Central memory CD8-positive, alpha-beta T cell (primary cell): ENCODE measurements around the gene LYSET.
"Not testable (repeated sequence)": the region's sequence is repeated elsewhere in the genome, so short reads cannot be mapped to it uniquely, and the experiment has no call there.

Experiments used
- ATAC-seq: fragments of 150-1000 bp; cut with Tn5 transposase; replicated peaks from 2 replicates; pipeline ENCODE4 v1.10.0; 2022; ENCODE audit warnings: mild to moderate bottlenecking, moderate FRiP score, moderate number of reproducible peaks; ENCODE audit not compliant: poor library complexity, severe bottlenecking; ENCODE audit errors: extremely low read depth
- DNase-seq, 2 donors: peaks; one replicate each; pipeline ENCODE4 v3.0.0; 2021; ENCODE audit warnings: low spot score in 2 of 2
- H3K27ac Mint-ChIP-seq: one replicate; pipeline ENCODE4 v1.8.0; 2022; ENCODE audit warnings: low read depth, mild to moderate bottlenecking, moderate library complexity, mixed read lengths
- H3K27me3 Mint-ChIP-seq: one replicate; pipeline ENCODE4 v1.8.0; 2022; ENCODE audit warnings: mixed read lengths
- H3K36me3 Mint-ChIP-seq: one replicate; pipeline ENCODE4 v1.8.0; 2022; ENCODE audit warnings: mild to moderate bottlenecking, moderate library complexity, mixed read lengths; ENCODE audit not compliant: insufficient read depth
- H3K4me1 Mint-ChIP-seq: one replicate; pipeline ENCODE4 v1.8.0; 2022; ENCODE audit warnings: mixed read lengths
- H3K4me3 Mint-ChIP-seq: one replicate; pipeline ENCODE4 v1.8.0; 2022; ENCODE audit warnings: mild to moderate bottlenecking, moderate library complexity, mixed read lengths
- H3K9me3 Mint-ChIP-seq: one replicate; pipeline ENCODE4 v1.8.0; 2022; ENCODE audit warnings: mixed read lengths

LYSET gene

GRCh38 chr14:93212432-93212831 lies 27.3 kb downstream of the LYSET start:
- Mint-ChIP-seq H3K4me3 (no peak overlapping the region), H3K27me3 (no peaks in the 10 kb centered on the region)
- no peak for ATAC-seq

GRCh38 chr14:93214598-93214997 lies 29.5 kb downstream of the LYSET start:
- no peaks in the 10 kb centered on the region for H3K27me3 Mint-ChIP-seq
- H3K36me3 Mint-ChIP-seq = peaks cover 49% of the 10 kb centered on the region
- DNase-seq = no peak
- H3K9me3 Mint-ChIP-seq = no peaks in the 10 kb centered on the region
- no peak overlapping the region for H3K4me3 Mint-ChIP-seq
- no peaks in the 10 kb centered on the region for H3K4me1 Mint-ChIP-seq
- no peak overlapping the region for H3K27ac Mint-ChIP-seq
- no peak for ATAC-seq

More at GRCh38 chr14:93212432-93212831, 27.3 kb downstream of the LYSET start:
- Mint-ChIP-seq H3K4me1 (peaks cover 17% of the 10 kb centered on the region), H3K27ac (no peak overlapping the region), H3K9me3 (no peaks in the 10 kb centered on the region), H3K36me3 (peaks cover 41% of the 10 kb centered on the region)
- DNase-seq = no peak

GRCh38 chr14:93219103-93219726 lies 34.1 kb downstream of the LYSET start:
- Mint-ChIP-seq H3K36me3 (peaks cover 44% of the 10 kb centered on the region), H3K4me1 (no peaks in the 10 kb centered on the region), H3K9me3 (no peaks in the 10 kb centered on the region), H3K27ac (no peak overlapping the region), H3K27me3 (no peaks in the 10 kb centered on the region), H3K4me3 (no peak overlapping the region)
- DNase-seq = no peak
- ATAC-seq = peak; percentile 81

- Mint-ChIP-seq H3K4me3 (no peak overlapping the region), H3K4me1 (no peaks in the 10 kb centered on the region), H3K27me3 (no peaks in the 10 kb centered on the region), H3K9me3 (no peaks in the 10 kb centered on the region), H3K36me3 (peaks cover 50% of the 10 kb centered on the region), H3K27ac (no peak overlapping the region)
- DNase-seq = no peak
- ATAC-seq = no peak
Measured at GRCh38 chr14:93220509-93220908, 35.4 kb downstream of the LYSET start.

- ATAC-seq = no peak
- H3K4me3 Mint-ChIP-seq = no peak overlapping the region
- no peaks in the 10 kb centered on the region for H3K9me3 Mint-ChIP-seq
- no peaks in the 10 kb centered on the region for H3K4me1 Mint-ChIP-seq
- no peak for DNase-seq
- H3K36me3 Mint-ChIP-seq = peaks cover 49% of the 10 kb centered on the region
- H3K27ac Mint-ChIP-seq = no peak overlapping the region
- no peaks in the 10 kb centered on the region for H3K27me3 Mint-ChIP-seq
Measured at GRCh38 chr14:93223565-93223964, 38.4 kb downstream of the LYSET start.

- ATAC-seq (no peak), DNase-seq (no peak)
- H3K27ac Mint-ChIP-seq = no peak overlapping the region
- peaks cover 17% of the 10 kb centered on the region for H3K27me3 Mint-ChIP-seq
- H3K4me1 Mint-ChIP-seq = peaks cover 17% of the 10 kb centered on the region
- H3K9me3 Mint-ChIP-seq = no peaks in the 10 kb centered on the region
- peaks cover 29% of the 10 kb centered on the region for H3K36me3 Mint-ChIP-seq
- H3K4me3 Mint-ChIP-seq = no peak overlapping the region
Measured at GRCh38 chr14:93228550-93228949, 43.4 kb downstream of the LYSET start.

GRCh38 chr14:93230539-93230938 lies 45.4 kb downstream of the LYSET start:
- no peak for ATAC-seq

GRCh38 chr14:93231129-93231979 lies 46.2 kb downstream of the LYSET start:
- Mint-ChIP-seq H3K4me3 (peak overlapping the region; percentile 54), H3K27ac (peak overlapping the region; percentile 3), H3K9me3 (no peaks in the 10 kb centered on the region), H3K27me3 (peaks cover 17% of the 10 kb centered on the region), H3K4me1 (peaks cover 22% of the 10 kb centered on the region), H3K36me3 (peaks cover 15% of the 10 kb centered on the region)
- no peak for DNase-seq
- ATAC-seq = no peak

More at GRCh38 chr14:93230539-93230938, 45.4 kb downstream of the LYSET start:
- Mint-ChIP-seq H3K4me1 (peaks cover 22% of the 10 kb centered on the region), H3K4me3 (peak overlapping the region; percentile 54), H3K27me3 (peaks cover 17% of the 10 kb centered on the region), H3K27ac (peak overlapping the region; percentile 3), H3K36me3 (peaks cover 19% of the 10 kb centered on the region), H3K9me3 (no peaks in the 10 kb centered on the region)
- DNase-seq = no peak

- Mint-ChIP-seq H3K4me3 (no peak overlapping the region), H3K4me1 (peaks cover 22% of the 10 kb centered on the region), H3K27me3 (peaks cover 17% of the 10 kb centered on the region), H3K9me3 (no peaks in the 10 kb centered on the region), H3K27ac (no peak overlapping the region), H3K36me3 (peaks cover 12% of the 10 kb centered on the region)
- DNase-seq (no peak), ATAC-seq (no peak)
Measured at GRCh38 chr14:93232159-93232558, 47.0 kb downstream of the LYSET start.

- Mint-ChIP-seq H3K27me3 (peaks cover 17% of the 10 kb centered on the region), H3K4me1 (peaks cover 22% of the 10 kb centered on the region)
- not testable (repeated sequence) for H3K36me3 Mint-ChIP-seq, H3K9me3 Mint-ChIP-seq, H3K4me3 Mint-ChIP-seq, DNase-seq, ATAC-seq, H3K27ac Mint-ChIP-seq
Measured at GRCh38 chr14:93233078-93233477, 48.0 kb downstream of the LYSET start.

GRCh38 chr14:93234798-93235197 lies 49.7 kb downstream of the LYSET start:
- no peak overlapping the region for H3K4me3 Mint-ChIP-seq
- H3K4me1 Mint-ChIP-seq = peaks cover 20% of the 10 kb centered on the region
- peak overlapping the region; percentile 38 for H3K27ac Mint-ChIP-seq
- ATAC-seq (no peak), DNase-seq (no peak)
- H3K27me3 Mint-ChIP-seq = peaks cover 15% of the 10 kb centered on the region
- H3K36me3 Mint-ChIP-seq = no peaks in the 10 kb centered on the region
- H3K9me3 Mint-ChIP-seq = no peaks in the 10 kb centered on the region
